Astrocyte (in vitro differentiated cells and primary cell): ENCODE results near the gene HCN3.

Experiments used
- CTCF ChIP-seq: IDR thresholded peaks from 2 replicates; pipeline ENCODE4 v1.5.1; 2011; ENCODE audit warnings: low read depth, mild to moderate bottlenecking, inconsistent platforms, low read length, moderate library complexity; ENCODE audit not compliant: insufficient read depth
- EZH2 ChIP-seq: IDR thresholded peaks from 2 replicates; pipeline ENCODE4 v1.6.1; 2012; ENCODE audit warnings: mild to moderate bottlenecking, low read length, inconsistent platforms; ENCODE audit not compliant: insufficient read depth

DNA sequence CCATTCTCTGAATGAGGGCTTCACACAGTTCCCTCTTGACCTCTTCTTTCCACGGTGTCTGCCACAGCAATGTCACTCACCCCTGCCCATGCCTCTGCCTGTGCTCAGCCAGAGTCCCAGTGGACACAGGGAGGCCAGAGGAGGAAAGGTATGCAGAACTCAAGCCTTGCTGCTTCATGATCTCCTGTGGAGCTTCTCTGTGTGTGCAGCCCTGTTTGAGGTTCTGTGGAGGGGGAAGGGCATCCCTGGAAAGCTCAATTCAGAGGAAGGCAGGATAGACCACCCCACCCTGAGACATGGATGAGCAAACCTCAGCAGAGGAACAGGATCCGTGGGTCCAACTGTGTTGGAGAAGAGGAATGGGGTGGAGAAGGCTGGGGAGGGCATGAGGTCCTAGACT lies 2.0 kb downstream of the HCN3 start:
- TF ChIP-seq CTCF (no peak), EZH2 (no peak)
